Activated B cell treated with CpG ODN at 0.5 μM for 24 hours (primary cell): ENCODE measurements around the gene USP31. TPM values are rescaled to one million over a fixed set of nuclear protein-coding genes. Genes with fewer than 3 reads are reported as not detected.

Experiments
- ATAC-seq: fragments of 200-7000 bp; cut with Tn5 transposase; one replicate; pipeline ENCODE4 v1.10.0; 2021; ENCODE audit warnings: low read depth, mild to moderate bottlenecking, moderate library complexity
- CTCF ChIA-PET: fragments of 350-600 bp; sonication (Branson Sonifier 250); formaldehyde crosslinking; loops from one replicate; lab custom pipeline; 2021; ENCODE audit warnings: antibody characterized with exemption; lab: Charles Lee
- POLR2A ChIA-PET: fragments of 350-600 bp; sonication (Branson Sonifier 250); formaldehyde crosslinking; loops from one replicate; lab custom pipeline; 2021; ENCODE audit warnings: antibody characterized with exemption; lab: Charles Lee
- DNase-seq: peaks from one replicate; pipeline ENCODE4 v3.0.0; 2022
- H3K27ac Mint-ChIP-seq: one replicate; pipeline ENCODE4 v1.8.0; 2020; ENCODE audit warnings: mixed read lengths
- H3K27me3 Mint-ChIP-seq: one replicate; pipeline ENCODE4 v1.8.0; 2021; ENCODE audit warnings: mixed read lengths
- H3K36me3 Mint-ChIP-seq: one replicate; pipeline ENCODE4 v1.8.0; 2021; ENCODE audit warnings: low read depth, mixed read lengths
- H3K4me1 Mint-ChIP-seq: one replicate; pipeline ENCODE4 v1.8.0; 2021; ENCODE audit warnings: mixed read lengths
- H3K4me3 Mint-ChIP-seq: one replicate; pipeline ENCODE4 v1.8.0; 2020; ENCODE audit warnings: mild to moderate bottlenecking, mixed read lengths
- H3K9me3 Mint-ChIP-seq: one replicate; pipeline ENCODE4 v1.8.0; 2020; ENCODE audit warnings: mixed read lengths
- intact Hi-C: fragments of 100-400 bp; cut with micrococcal nuclease; formaldehyde crosslinking; loops from one replicate; pipeline ENCODE4 v1.15.1; 2024
- total RNA-seq: library from RNA; stranded (reverse); gene quantifications from 2 replicates; pipeline ENCODE4 v1.2.3, GENCODE V29; 2022
- TF ChIP-seq, protein P1 (sequence below): fragments of 200-600 bp; IDR thresholded peaks from one replicate; pipeline ENCODE4 v1.8.0; 2022; ENCODE audit warnings: antibody characterized with exemption, mild to moderate bottlenecking

Gene USP31
- total RNA-seq, 1 donor from 2014 or later = 4.6 TPM

DNA sequence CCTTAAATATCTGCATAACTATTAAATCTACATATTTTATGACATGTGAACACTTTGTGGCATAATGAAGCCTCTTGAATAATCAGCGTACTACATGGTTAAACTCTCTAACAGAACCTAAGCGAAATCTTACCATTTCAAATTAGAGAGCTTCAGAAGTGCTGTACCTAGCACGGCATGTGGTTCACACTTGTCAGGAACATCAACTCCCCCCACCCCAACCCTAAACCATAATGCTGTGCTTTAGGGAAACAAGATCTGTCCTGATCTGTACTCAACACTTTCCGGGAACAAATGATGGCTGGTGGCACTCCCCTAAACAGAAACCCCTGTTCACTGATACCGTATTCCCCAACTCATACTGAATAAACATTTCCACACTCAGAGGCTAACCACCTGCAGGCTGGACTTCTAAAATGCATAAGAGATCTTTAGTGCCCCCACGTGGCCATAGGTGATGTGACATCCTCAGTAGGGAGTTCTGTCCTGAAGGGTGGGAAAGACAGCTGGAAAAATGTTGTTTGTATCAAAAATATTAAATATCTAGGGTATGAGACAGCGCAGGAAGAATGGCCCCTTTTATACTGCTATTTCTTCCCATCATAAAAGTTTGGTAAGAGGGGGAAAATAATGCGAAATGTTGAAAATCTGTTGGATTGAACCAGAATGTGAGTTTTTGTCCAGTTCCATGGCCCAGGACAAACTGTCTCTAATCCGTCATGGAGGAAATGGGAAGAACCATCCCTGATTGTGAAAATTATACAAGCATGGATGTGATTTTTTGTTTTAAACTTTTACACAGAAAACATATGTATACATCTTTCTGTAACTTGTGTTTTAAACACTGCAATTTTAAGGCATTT lies 88.6 kb downstream of the USP31 start:
- H3K27me3 Mint-ChIP-seq = peaks cover 13% of the 10 kb centered on the region
- intact Hi-C loops = loop anchor here (1.0 to 2.0 kb wide), 3 partner anchors 162 to 1506 kb away; no protein-coding TSS in a partner anchor
- H3K27ac Mint-ChIP-seq = no peak overlapping the region
- DNase-seq (peak; percentile 31), ATAC-seq (peak; percentile 91)
- peak overlapping the region; percentile 22 for H3K4me3 Mint-ChIP-seq
- TF ChIP-seq, protein P1, sequence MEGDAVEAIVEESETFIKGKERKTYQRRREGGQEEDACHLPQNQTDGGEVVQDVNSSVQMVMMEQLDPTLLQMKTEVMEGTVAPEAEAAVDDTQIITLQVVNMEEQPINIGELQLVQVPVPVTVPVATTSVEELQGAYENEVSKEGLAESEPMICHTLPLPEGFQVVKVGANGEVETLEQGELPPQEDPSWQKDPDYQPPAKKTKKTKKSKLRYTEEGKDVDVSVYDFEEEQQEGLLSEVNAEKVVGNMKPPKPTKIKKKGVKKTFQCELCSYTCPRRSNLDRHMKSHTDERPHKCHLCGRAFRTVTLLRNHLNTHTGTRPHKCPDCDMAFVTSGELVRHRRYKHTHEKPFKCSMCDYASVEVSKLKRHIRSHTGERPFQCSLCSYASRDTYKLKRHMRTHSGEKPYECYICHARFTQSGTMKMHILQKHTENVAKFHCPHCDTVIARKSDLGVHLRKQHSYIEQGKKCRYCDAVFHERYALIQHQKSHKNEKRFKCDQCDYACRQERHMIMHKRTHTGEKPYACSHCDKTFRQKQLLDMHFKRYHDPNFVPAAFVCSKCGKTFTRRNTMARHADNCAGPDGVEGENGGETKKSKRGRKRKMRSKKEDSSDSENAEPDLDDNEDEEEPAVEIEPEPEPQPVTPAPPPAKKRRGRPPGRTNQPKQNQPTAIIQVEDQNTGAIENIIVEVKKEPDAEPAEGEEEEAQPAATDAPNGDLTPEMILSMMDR = peak; percentile 41
- ChIA-PET CTCF (interaction anchor here (1.4 to 2.5 kb wide), 2 partner anchors 1420 to 1474 kb away, joined by 3 to 6 read pairs; no protein-coding TSS in a partner anchor), POLR2A (no interaction called here)
- no peaks in the 10 kb centered on the region for H3K36me3 Mint-ChIP-seq
- peaks cover 5% of the 10 kb centered on the region for H3K4me1 Mint-ChIP-seq
- H3K9me3 Mint-ChIP-seq = no peaks in the 10 kb centered on the region

DNA sequence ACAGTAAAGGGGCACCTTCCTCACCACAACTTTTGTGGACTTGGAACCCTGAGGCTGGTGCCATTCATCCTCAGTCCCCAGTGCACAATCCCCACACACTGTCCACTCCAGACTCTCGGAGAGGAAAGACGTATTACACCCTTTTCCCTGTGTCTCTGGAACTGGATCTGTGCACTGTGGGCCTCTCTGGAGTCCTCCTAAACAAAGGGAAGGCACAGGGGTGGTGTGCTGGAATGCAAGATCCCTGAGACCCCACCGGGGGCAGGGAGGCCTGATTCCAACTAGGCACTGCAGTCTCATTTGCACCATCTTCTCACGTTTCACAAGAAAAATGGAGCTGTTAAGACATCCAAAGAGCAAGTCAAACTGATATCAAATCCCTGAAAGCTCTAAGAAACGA lies 89.8 kb downstream of the USP31 start:
- intact Hi-C loops = no loop called here
- H3K4me1 Mint-ChIP-seq = peaks cover 5% of the 10 kb centered on the region
- ChIA-PET CTCF (interaction anchor here (1.4 to 2.5 kb wide), 2 partner anchors 1418 to 1473 kb away, joined by 3 to 6 read pairs; no protein-coding TSS in a partner anchor), POLR2A (no interaction called here)
- TF ChIP-seq, protein P1 = no peak
- H3K27ac Mint-ChIP-seq = no peak overlapping the region
- ATAC-seq (no peak), DNase-seq (no peak)
- peaks cover 17% of the 10 kb centered on the region for H3K27me3 Mint-ChIP-seq
- no peak overlapping the region for H3K4me3 Mint-ChIP-seq
- H3K36me3 Mint-ChIP-seq = no peaks in the 10 kb centered on the region
- no peaks in the 10 kb centered on the region for H3K9me3 Mint-ChIP-seq

DNA sequence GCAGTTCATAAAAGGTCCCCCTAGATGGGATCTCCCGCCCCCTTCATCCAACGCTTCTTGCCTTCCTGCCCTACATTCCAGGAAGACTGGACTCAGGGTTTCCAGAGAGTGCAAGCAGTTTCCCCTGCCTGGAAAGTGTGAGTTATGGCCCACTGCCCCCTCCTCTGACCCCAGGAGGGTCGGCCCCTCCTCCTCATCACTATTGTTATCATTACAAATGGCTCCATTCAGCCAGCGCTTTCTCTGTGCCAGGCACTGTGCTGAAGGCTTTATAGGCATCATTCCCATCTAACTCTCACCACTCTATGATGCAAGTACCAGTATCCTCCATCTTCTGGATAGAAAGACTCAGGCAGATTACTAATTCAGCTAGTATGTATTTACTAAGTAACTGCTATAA lies 90.7 kb downstream of the USP31 start:
- intact Hi-C loops = no loop called here
- Mint-ChIP-seq H3K27ac (no peak overlapping the region), H3K27me3 (peaks cover 17% of the 10 kb centered on the region), H3K4me1 (peaks cover 5% of the 10 kb centered on the region), H3K36me3 (no peaks in the 10 kb centered on the region), H3K9me3 (no peaks in the 10 kb centered on the region), H3K4me3 (no peak overlapping the region)
- TF ChIP-seq, protein P1 = no peak
- ChIA-PET CTCF (interaction anchor here (0.8 to 2.5 kb wide), 2 partner anchors 27 to 1418 kb away, joined by 3 to 6 read pairs; no protein-coding TSS in a partner anchor), POLR2A (no interaction called here)
- no peak for DNase-seq
- ATAC-seq = no peak

DNA sequence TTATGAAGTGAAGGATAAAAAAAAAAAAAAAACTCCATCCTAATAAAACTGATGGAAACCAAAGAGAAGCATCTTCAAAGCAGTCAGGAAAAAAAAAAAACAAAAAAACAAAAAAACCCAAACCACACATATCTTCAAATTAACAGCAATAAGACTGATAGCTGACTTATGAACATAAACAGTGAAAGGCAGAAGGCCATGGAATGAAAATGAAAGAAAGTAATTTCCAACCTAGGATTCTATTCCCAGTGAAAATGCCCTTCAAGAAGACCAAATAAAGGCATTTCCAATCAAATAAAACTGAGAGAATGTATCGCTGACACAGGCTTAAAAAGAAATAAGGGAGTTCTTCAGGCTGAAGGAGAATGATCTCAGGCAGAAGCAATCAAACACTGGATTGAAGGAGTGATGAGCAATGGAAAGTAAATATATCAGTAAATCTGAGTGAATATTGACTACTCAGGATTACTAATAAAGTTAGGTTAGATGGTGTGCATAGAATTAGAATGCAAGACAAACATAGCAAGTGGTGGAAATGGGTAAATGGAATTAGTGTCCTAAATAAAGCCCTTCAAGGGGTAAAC lies 92.1 kb downstream of the USP31 start:
- TF ChIP-seq, protein P1 = no peak
- Mint-ChIP-seq H3K27ac (no peak overlapping the region), H3K9me3 (no peaks in the 10 kb centered on the region), H3K27me3 (peaks cover 17% of the 10 kb centered on the region), H3K4me1 (peaks cover 5% of the 10 kb centered on the region), H3K4me3 (no peak overlapping the region), H3K36me3 (no peaks in the 10 kb centered on the region)
- no peak for ATAC-seq
- intact Hi-C loops = no loop called here
- ChIA-PET POLR2A (no interaction called here), CTCF (no interaction called here)
- no peak for DNase-seq

DNA sequence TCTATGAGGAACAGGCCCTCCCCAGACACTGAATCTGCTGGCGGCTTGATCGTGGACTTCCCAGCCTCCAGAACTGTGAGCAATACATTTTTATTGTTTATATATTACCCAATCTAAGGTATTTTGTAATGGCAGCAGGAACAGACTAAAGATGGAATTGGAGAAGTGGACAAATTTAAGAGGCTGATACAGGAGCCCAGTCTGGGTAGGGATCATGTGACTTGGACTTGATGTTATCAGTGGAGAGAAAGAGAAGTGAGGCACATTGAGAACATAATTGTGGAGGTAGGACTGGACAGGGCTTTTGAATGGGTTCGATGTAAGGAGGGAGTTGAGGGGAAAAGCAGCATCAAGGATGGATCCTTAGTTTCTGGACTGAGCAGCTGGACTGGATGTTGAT lies 93.8 kb downstream of the USP31 start:
- intact Hi-C loops = no loop called here
- Mint-ChIP-seq H3K27ac (no peak overlapping the region), H3K4me1 (peaks cover under 1% of the 10 kb centered on the region), H3K27me3 (peaks cover 22% of the 10 kb centered on the region), H3K9me3 (no peaks in the 10 kb centered on the region), H3K4me3 (no peak overlapping the region), H3K36me3 (no peaks in the 10 kb centered on the region)
- ATAC-seq (no peak), DNase-seq (no peak)
- TF ChIP-seq, protein P1 = no peak
- POLR2A ChIA-PET = no interaction called here
- CTCF ChIA-PET = no interaction called here
